OCI-LY1 (cell line): Measurements from ENCODE around the gene FMO3.

Source experiments
- H2AFZ ChIP-seq: fragments of 200-600 bp; sonication (generic), shearing (Covaris generic); 2 replicates; pipeline ENCODE4 v1.6.0; 2014; ENCODE audit warnings: antibody characterized with exemption, mild to moderate bottlenecking, low read length
- H3F3A ChIP-seq: fragments of 200-600 bp; sonication (generic), shearing (Covaris generic); 2 replicates; pipeline ENCODE4 v1.6.0; 2014; ENCODE audit warnings: mild to moderate bottlenecking, antibody characterized with exemption, low read length, moderate library complexity; ENCODE audit not compliant: insufficient read depth
- H3K27ac ChIP-seq: fragments of 200-600 bp; sonication (generic); 2 replicates; pipeline ENCODE4 v1.5.1; 2014; ENCODE audit warnings: low read length, mixed run types, mild to moderate bottlenecking, low read depth; ENCODE audit not compliant: poor library complexity, severe bottlenecking
- H3K27me3 ChIP-seq: fragments of 200-600 bp; sonication (generic); 2 replicates; pipeline ENCODE4 v1.6.0; 2014; ENCODE audit warnings: antibody characterized with exemption, mild to moderate bottlenecking, low read length, moderate library complexity; ENCODE audit not compliant: insufficient read depth
- H3K36me3 ChIP-seq: fragments of 200-600 bp; sonication (generic); 2 replicates; pipeline ENCODE4 v1.6.1; 2014; ENCODE audit warnings: mild to moderate bottlenecking, antibody characterized with exemption, low read length, moderate library complexity, mixed read lengths; ENCODE audit not compliant: insufficient read depth
- H3K4me1 ChIP-seq: fragments of 200-600 bp; sonication (generic); 2 replicates; pipeline ENCODE4 v1.5.1; 2014; ENCODE audit warnings: mild to moderate bottlenecking, low read length, moderate library complexity; ENCODE audit not compliant: insufficient read depth, severe bottlenecking
- H3K4me2 ChIP-seq: fragments of 200-600 bp; sonication (generic), shearing (Covaris generic); 2 replicates; pipeline ENCODE4 v1.6.1; 2014; ENCODE audit warnings: low read length
- H3K4me3 ChIP-seq: fragments of 200-600 bp; sonication (generic); 2 replicates; pipeline ENCODE4 v1.5.1; 2014; ENCODE audit warnings: low read length, low read depth, mild to moderate bottlenecking, mixed read lengths; ENCODE audit not compliant: poor library complexity, severe bottlenecking
- H3K79me2 ChIP-seq: fragments of 200-600 bp; shearing (Covaris generic); 2 replicates; pipeline ENCODE4 v1.6.1; 2016; ENCODE audit warnings: mixed run types, low read length, mixed read lengths; ENCODE audit not compliant: insufficient read depth
- H3K9ac ChIP-seq: fragments of 200-600 bp; sonication (generic), shearing (Covaris generic); 2 replicates; pipeline ENCODE4 v1.6.1; 2014; ENCODE audit warnings: mild to moderate bottlenecking, low read length, mixed read lengths
- H3K9me2 ChIP-seq: fragments of 200-600 bp; sonication (generic), shearing (Covaris generic); 2 replicates; pipeline ENCODE4 v1.6.1; 2014; ENCODE audit warnings: low read depth, mild to moderate bottlenecking, low read length, mixed read lengths
- H3K9me3 ChIP-seq: fragments of 200-600 bp; shearing (Covaris generic); 2 replicates; pipeline ENCODE4 v1.6.1; 2014; ENCODE audit warnings: low read length, mixed read lengths
- H4K20me1 ChIP-seq: fragments of 200-600 bp; sonication (generic), shearing (Covaris generic); 2 replicates; pipeline ENCODE4 v1.6.0; 2016; ENCODE audit warnings: mild to moderate bottlenecking, low read length; ENCODE audit not compliant: insufficient read depth
- EZH2 ChIP-seq: fragments of 200-600 bp; sonication (generic), shearing (Covaris generic); IDR thresholded peaks from 2 replicates; pipeline ENCODE4 v1.8.0; 2017; ENCODE audit warnings: borderline replicate concordance, mixed run types, mild to moderate bottlenecking, antibody characterized with exemption, low read length, moderate library complexity, mixed read lengths
- TF ChIP-seq, protein P1 (sequence below): fragments of 200-600 bp; sonication (generic), shearing (Covaris generic); IDR thresholded peaks from 2 replicates; pipeline ENCODE4 v1.5.1; 2017; ENCODE audit warnings: mild to moderate bottlenecking, antibody characterized with exemption, low read length, moderate library complexity, mixed read lengths

FMO3 gene

GRCh38 chr1:171117085-171117484 is 26.4 kb downstream of the FMO3 start:
- Histone ChIP-seq H3K9me3 (no peaks in the 10 kb centered on the region), H4K20me1 (no peaks in the 10 kb centered on the region), H3K27ac (no peak overlapping the region), H3K27me3 (no peaks in the 10 kb centered on the region), H3F3A (no peaks in the 10 kb centered on the region), H3K79me2 (no peaks in the 10 kb centered on the region), H2AFZ (no peak overlapping the region), H3K4me2 (no peak overlapping the region), H3K4me1 (no peaks in the 10 kb centered on the region), H3K9me2 (no peaks in the 10 kb centered on the region), H3K9ac (no peak overlapping the region), H3K36me3 (no peaks in the 10 kb centered on the region), H3K4me3 (no peak overlapping the region)
- no peak for TF ChIP-seq EZH2
- TF ChIP-seq, protein P1, sequence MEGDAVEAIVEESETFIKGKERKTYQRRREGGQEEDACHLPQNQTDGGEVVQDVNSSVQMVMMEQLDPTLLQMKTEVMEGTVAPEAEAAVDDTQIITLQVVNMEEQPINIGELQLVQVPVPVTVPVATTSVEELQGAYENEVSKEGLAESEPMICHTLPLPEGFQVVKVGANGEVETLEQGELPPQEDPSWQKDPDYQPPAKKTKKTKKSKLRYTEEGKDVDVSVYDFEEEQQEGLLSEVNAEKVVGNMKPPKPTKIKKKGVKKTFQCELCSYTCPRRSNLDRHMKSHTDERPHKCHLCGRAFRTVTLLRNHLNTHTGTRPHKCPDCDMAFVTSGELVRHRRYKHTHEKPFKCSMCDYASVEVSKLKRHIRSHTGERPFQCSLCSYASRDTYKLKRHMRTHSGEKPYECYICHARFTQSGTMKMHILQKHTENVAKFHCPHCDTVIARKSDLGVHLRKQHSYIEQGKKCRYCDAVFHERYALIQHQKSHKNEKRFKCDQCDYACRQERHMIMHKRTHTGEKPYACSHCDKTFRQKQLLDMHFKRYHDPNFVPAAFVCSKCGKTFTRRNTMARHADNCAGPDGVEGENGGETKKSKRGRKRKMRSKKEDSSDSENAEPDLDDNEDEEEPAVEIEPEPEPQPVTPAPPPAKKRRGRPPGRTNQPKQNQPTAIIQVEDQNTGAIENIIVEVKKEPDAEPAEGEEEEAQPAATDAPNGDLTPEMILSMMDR = no peak

- Histone ChIP-seq H4K20me1 (no peaks in the 10 kb centered on the region), H3K4me2 (no peak overlapping the region), H3K4me1 (no peaks in the 10 kb centered on the region), H3F3A (no peaks in the 10 kb centered on the region), H3K9ac (no peak overlapping the region), H3K27me3 (no peaks in the 10 kb centered on the region), H3K79me2 (no peaks in the 10 kb centered on the region), H2AFZ (no peak overlapping the region), H3K27ac (no peak overlapping the region), H3K36me3 (no peaks in the 10 kb centered on the region), H3K9me2 (no peaks in the 10 kb centered on the region), H3K4me3 (no peak overlapping the region), H3K9me3 (no peaks in the 10 kb centered on the region)
- TF ChIP-seq, protein P1 = no peak
- TF ChIP-seq EZH2 = no peak
These were observed 28.9 kb downstream of the FMO3 start for GRCh38 chr1:171119648-171120047.

- H3K79me2 ChIP-seq = no peaks in the 10 kb centered on the region
- H3K27ac ChIP-seq = no peak overlapping the region
- no peaks in the 10 kb centered on the region for H3K9me3 ChIP-seq
- TF ChIP-seq, protein P1 = no peak
- TF ChIP-seq EZH2 = no peak
- H3K9me2 ChIP-seq = no peaks in the 10 kb centered on the region
- no peak overlapping the region for H3K4me3 ChIP-seq
- no peaks in the 10 kb centered on the region for H3F3A ChIP-seq
- no peak overlapping the region for H3K9ac ChIP-seq
- no peaks in the 10 kb centered on the region for H3K36me3 ChIP-seq
- no peaks in the 10 kb centered on the region for H3K27me3 ChIP-seq
- H2AFZ ChIP-seq = no peak overlapping the region
- no peak overlapping the region for H3K4me2 ChIP-seq
- H4K20me1 ChIP-seq = no peaks in the 10 kb centered on the region
- no peaks in the 10 kb centered on the region for H3K4me1 ChIP-seq
These were observed 31.6 kb downstream of the FMO3 start for GRCh38 chr1:171122299-171122698.
